GM19468 (cell line): ENCODE data around the gene SUPT6H.

ENCODE experiments used
- ATAC-seq: cut with Tn5 transposase; IDR thresholded peaks from one replicate; pipeline ENCODE4 v1.9.1; 2021; ENCODE audit warnings: mild to moderate bottlenecking, moderate library complexity, moderate number of reproducible peaks; ENCODE audit not compliant: unreplicated experiment; ENCODE audit errors: extremely low read depth

The SUPT6H gene

DNA sequence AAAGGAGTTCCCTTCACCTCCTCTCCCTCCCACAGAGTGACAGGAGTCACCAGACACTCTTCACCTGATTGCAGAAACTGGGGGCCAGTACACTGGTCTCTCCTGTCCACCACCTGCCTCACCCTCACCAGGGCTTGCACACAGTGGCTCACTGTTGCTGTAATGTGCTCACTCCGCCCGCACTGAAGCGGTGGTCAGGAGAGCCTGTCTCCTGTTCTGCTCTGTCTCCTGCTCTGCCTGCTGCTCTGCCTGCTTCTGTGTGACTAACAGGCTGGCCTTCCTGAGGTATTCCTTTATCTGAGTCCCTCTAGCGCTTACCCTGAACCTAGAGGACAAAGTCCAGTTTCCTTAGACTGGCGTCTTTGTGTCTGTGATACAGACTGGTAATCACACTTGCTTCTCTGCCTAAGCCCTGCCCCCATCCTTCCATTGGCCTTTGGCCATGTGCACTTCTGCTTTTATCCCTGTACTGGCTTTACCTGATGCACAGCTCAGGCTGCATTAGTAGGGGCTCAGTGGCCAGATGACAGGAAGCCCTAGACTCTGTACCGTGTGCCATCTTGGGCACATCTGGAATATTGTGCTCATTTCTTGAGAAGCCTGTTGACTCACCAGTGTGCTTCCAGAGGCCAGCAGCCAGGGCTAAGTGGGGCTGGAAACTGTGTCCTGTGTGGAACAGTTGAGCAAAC is 36.4 kb downstream of the SUPT6H start:
- no peak for ATAC-seq

DNA sequence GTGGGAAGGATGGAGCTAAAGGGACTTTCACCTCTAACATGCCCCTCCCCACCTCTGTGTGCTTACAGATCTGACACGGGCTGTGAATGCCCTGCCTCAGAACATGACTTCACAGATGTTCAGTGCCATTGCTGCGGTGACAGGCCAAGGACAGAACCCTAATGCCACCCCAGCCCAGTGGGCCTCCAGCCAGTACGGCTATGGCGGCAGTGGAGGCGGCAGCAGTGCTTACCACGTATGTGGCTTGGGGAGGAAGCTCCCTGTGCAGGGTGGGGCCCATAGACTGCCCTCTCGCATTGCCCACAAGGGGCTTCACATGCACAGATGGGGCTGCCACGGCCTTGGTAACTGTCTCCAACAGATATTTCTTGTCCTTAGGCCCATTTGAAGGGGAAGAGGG is 38.3 kb downstream of the SUPT6H start:
- no peak for ATAC-seq

DNA sequence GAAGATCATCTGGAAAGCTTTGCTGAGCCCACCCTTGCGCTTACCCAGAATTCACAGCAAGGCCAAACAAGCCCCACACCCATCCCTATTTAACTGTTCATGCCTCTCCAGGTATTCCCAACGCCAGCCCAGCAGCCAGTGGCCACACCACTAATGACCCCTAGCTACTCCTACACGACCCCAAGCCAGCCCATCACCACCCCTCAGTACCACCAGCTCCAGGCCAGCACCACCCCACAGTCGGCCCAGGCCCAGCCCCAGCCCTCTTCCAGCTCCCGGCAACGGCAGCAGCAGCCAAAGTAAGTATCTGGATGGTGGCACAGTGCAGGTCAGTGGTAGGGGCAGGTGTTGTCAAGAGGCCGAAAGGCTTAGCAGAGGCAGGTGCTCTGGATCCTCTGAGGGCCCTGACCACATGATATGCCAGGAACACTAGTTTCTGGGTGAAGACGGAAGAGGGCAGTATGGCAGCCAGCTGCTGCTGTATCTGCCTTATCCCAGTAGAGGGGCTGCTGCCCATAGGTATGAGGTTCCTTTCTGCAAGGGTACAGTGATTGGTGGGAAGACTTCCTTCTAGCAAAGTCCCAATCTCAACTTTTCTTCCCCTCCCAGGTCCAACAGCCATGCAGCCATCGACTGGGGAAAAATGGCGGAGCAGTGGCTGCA is 39.0 kb downstream of the SUPT6H start:
- ATAC-seq, result no peak

DNA sequence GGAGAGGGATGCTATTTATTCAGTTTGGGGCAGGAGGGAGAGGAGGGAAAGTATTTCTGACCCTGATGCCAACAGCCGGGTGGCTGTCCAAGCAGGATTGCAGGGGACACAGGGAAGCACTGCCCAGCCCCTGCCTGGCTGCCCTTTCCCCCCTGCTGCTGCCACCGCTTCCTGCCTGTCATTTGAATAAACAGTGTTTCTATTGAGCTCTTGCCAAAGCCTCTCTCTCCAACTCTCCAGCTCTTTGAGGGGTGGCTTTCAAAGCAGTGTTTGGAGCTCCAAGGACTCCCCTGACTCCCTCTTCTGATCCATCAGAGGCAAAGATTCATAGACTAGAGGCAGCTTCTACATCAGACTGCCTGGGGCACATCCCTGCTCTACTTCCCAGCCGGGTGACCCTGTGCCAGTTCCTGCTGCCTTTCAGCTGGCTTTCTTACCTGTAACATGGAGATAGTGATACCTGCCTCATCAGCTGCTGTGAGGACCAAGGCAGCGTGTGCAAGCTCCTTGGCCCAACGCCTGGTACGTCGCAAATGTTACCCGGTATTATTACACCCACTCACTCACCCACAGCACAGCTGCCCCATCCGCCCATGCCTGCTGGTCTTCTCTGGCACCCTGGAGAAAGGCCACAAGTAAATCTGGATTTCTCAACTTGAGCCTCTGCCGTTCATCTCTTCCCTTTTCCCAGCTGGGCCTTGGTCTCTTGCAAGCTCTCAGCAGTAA is 40.2 kb downstream of the SUPT6H start:
- ATAC-seq, result no peak

DNA sequence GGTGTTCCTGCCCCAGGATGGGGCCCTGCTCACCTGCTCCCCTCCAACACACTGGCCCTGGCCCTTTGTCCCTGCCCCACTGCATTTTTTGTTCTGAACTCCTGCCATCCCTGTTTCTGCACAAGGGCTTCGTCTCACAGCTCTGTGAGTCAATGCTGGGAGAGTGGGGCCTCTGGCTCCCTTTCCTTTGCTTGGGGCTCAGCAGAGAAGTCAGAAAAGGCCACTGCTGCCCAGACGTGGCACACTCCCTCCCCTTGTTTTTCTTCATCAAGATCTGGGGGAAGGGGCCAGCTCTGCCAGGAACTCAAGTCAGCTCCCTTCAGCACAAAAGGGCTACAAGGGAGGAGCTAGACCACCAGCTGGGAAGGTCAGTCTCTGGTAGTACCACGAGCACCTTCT is 40.7 kb downstream of the SUPT6H start:
- ATAC-seq, result no peak

DNA sequence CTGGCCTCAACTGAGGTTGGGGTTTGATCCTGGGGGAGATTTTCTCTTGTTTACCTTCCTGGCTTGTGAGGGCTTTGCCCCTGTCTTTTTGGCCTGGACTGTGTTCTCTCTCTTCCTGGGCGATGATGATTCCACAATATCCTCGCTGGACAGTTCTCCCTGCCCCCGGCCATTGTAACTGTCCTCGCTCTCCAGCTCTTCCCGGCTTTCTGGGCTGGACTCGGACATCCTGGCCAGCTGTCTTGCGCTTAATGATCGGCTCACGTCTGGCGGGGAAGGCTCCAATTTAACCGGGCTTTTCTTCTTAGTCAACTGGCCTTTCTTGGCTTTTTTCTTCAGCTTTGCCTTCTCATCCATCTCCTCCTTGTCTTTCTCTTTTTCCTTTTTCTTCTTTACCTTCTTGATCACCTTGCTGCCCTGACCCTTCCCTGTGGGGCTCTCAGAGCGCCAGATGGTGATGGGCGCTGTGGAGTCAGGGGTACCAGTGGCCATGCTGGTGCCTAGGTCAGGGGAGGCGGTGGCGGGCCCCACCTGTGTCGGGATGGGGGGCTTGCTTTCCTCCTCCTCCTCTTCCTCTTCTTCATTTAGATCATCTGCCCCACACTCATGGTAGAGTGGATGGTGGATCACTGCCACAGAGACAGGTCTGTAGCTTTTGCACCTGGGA is 41.7 kb downstream of the SUPT6H start:
- ATAC-seq, result no peak

DNA sequence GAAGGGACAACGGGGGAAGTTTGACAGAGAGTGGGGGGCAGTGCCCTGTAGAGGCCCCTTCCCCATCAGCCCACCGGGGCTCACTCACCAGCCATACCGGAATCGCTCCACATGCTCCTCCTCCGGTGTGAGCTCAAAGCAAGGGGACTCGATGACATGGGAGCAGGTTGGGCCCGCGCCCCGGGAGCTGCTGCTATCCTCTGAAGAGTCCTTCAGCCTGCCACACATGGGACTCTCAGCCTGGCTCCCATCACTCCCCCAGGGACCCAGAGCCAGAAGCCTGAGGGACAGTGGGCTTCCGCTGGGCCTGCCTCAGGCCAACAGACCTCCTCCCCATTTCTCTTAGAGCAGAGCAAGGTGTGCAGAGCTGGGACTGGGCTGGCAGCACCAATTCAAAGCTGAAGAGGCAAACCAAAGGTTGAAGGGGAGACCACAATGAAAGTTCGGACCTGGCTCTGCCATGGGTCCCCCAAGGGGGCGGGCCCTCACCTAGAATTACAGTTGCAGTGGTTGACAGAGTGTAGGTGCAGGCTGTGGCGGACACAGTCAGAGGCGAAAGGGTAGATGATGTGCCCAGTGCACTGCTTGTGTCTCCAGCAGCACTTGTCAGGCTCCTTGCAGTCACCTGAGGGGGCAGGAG is 42.3 kb downstream of the SUPT6H start:
- ATAC-seq, result no peak

DNA sequence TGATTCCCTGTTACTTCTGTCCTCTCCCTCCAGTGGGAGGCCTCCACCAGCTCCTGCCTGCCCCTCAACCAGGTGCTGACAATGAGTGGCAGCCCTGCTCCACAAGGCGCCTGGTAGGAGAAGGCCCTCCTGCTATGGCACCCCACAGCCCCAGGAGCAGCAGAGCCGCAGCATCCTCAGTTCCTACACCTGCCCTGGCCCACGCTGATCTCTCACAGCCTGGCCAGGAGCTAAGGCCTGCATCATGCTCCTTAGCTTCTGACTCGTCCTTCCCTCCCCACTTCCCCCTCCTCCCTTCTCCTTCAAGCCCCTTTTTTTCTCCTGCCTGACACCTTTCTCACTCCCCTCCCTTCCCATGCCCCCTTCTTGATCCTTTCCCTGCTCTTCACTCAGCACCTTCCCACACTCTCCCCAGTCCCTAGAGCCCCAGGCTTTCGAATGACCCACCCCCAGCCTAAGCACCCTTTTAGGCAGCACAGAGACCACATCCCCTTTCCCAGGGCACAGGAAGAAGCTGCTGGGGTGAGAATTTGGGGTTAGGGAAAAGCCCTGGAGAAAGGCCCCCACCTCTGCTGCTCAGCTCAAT is 43.2 kb downstream of the SUPT6H start:
- ATAC-seq, result no peak

DNA sequence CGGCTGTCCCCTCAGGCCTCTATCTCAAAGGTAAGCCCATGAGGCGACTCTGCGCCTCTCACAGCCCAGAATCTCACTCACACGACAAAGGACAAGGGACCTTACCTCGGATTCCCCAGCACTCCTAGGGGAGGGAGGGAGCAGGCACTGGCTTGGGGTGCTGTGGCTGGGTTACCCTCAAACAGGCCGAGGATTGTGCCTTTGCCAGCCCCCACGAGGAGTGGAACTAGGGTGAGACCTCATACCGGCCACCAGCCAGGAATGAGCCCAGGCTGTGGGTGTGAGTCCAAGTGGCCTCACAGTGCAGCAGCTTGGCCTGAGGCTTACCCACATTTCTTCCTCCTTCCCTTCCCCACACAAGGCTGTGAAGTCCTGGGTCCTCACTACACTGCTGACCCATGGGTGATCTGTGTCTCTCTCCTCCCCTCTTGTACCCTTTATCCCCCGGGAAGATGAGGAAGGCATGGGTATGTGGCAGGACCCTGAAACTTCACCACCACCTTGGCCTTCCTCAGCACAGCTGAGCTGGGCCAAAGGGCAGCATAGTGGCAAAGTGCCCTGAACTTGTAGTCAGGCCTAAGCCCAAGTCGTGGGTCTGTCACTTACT is 43.8 kb downstream of the SUPT6H start:
- no peak for ATAC-seq

DNA sequence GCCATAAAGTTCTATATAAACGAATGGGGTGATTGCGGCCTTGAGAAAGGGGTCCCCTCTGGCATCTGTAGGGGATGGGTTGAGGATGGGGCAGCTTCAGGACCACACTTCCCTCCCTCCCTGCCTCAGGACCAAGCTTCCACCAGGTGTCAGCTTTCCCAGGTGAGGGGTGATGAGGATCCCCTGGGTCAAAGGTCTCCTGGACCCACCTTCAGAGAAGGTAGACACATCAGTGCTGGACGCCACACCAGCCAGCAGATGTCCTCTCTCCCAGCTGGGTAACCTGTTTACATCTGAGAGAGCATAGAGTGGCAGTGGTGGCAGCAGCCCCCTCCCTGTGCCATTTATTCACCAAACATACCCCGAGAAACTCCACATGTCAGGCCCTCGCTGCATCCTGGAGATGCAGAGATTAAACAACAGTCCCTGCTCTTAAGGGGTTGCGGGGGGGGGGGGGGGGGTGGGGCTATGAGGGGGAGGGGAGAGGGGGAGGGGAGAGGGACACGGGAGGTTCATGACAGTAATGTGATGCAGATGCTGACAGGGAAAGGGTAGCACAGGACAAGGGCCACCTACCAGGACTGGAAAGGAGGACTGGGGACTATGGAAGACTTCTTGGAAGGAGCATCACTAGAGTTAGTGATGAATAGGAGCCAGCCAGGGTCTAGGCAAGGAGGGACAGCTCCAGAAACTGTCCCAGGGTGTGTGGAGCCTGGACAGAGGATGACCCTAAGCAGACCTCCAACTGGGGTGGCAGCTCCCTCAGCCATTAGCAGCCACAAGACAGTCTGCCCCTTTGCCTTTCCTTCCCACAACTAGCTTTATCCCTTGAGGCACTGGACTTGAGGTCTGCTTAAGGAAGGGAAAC is 44.7 kb downstream of the SUPT6H start:
- ATAC-seq, result no peak

DNA sequence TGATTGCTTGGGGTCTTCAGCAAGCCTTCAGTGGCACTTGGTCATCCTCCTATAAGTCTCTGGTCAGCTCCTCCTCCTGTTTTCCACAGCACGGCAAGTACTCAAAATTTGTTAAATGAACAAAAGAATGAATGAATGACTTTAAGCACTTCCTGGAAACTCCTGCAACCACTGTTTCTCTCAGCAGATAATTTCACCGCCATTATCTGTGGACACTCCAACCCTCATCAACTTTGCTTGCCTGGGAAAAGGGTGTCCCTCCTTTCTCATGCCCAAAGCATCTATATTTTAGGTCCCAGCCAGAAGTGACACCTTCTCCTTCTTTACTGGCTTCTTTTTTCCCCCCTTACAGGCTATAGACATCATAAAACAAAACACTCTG is 45.3 kb downstream of the SUPT6H start:
- ATAC-seq, result no peak

DNA sequence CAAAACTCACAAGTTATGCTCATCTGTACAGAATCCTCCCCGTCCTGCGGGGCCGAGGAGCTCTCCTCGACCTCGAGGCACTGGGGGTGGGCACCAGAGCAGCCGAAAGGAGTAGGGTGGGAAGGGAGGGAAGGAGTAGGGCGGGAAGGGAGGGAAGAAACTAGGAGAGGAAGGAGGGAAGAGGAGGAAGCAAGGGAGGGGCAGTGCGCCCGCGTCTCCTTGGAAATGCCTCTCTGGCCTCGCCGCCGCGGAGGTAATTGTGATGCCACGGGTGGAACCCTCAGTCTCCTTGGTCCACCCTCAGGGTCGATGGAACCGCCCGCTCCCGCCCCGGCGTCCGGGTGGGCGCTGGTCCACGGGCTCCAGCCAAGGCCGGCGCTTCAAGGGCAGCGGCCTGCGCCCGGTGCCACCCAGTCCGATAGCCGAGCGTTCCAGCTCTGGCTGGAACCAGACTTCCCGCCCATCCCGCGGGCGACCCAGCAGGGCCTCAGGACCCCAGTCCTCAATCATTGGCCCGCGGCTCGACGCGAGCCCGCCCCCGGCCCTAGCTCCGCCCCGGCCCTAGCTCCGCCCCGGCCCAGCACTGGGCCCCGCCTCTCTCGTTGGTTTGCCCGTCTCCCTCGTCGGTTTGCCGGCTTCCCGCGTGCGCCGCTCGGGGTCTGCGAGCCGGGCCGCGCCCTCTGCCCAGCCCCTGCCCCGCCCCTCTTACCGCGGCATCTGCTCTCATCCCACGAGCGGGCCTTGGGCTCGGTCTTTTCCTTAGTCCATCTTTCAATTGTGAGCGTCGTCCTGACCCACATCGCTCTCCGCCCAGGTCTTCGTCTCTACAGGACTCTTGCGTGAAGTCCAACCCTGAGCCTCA is 49.1 kb downstream of the SUPT6H start:
- no peak for ATAC-seq

DNA sequence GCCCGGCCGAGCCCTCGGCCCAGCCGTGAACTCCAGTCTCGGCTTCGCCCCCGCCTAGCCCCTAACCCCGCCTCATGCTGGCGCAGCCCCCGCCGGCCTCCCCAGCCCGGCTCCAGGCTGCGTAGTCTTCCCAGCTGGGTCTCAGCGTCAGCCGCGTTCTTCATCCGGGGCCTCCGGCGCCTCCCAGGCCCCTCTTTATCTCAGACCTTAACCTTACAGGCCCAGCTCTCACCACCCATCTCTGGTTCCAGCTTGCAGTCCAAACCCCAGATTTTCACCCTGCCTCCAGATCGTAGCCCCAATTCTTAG is 49.7 kb downstream of the SUPT6H start, which contains the start of gene PROCA1:
Gene PROCA1, minus strand, starts transcription at position 166 of the 309 bp plus-strand sequence. CDS start 228 bp downstream, outside the sequence.
- ATAC-seq, result no peak

DNA sequence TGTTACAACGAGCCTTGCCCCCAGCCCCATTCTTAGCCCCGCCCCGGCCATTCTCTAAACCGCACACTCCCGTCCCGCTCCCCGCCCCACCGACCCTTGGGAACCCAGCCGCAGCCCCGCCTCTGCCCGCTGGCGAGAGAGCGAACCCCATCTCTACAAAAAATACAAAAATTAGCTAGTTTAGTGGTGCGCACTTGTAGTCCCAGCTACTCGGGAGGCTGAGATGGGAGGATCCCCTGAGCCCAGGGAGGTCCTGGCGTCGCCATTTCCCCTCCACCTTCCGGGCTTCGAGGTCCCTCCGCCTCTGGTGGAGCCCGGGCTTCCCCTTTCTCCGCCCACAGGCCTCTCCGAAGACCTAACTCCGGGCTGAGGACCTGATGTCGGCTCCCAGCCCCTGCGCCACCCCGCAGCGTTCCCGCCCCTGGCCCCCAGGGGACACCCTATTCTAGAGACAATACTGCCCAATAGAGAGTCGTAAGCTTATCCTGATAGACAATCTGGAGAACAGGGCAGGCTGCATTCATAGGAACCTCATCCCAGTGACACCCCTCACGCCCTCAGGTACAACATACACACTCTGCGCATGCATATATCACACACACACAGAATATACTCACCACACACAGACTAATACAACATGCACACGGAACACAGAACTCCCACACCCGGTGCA is 50.2 kb downstream of the SUPT6H start:
- ATAC-seq, result no peak

DNA sequence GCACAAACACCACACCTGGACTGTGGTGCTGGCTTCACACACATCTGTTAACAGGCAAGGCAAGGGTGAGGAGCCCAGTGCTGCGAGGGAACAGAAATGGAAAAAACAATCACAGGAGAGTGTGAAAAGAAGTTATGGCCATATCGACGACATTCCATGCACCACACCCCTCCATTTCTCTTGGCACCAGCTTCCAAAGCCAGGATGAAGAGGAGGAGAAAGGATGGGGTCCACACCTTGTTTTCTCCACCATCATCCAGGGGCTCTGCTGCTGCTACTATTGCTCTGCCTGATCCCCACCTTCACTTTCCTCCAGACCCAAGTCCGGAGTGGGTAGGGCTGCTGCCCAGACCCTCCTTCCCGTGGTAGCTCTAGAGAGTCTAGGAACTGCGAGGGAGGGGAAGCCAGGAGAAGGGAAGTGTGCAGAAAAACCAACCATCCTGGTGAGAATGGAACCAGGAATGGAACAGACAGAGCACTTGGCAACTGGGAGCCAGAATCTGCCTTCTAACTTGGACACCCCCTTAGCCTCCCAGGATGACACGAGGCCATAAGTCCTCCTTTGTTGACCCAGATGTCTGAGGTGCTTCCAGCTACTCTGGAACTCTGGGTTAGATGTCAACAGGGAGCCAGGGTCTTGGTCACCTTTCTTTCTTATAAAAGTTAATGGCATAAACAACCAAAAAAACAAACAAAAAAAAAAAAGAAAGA is 50.9 kb downstream of the SUPT6H start:
- no peak for ATAC-seq

DNA sequence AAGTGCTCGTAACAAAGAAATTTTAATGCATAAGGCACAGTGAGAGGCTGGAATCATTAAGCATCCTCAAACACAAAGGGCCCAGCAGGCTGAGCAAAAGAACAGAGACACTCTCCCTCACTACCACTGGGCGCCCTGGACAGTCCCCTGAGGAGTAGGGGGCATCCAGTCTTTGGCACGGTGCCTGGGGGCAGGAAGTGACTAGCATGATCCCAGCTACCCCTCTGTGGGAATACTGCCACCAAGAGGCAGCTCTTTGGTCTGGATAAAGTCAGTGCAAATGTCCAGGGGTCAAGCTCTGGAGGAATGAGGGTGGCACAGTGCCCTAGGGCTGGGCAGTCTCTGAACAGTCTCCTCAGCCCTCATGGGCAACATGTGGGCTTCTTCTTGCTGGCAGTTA is 52.3 kb downstream of the SUPT6H start:
- no peak for ATAC-seq

DNA sequence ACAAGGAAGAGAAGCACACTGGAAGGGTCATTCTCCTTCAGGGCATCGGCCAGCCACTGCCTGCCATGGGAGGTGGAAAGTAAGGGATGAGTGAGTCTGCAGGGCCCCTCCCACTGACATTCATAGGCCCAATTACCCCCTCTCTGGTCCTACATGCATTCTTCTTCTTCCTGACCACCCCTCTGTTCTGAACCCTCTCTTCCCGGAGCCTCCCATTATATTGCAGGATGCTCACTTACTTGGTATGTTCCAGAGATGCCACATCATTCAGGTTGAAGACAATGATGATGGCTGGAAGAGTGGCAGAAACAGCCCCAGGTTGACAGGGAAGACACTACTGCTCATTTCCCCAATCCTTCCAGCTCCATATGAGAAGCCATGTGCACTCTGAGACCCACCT is 53.2 kb downstream of the SUPT6H start:
- no peak for ATAC-seq
